Kidney (tissue), 14 donors: ENCODE results near the gene JARID2. TPM values are rescaled to one million over a fixed set of nuclear protein-coding genes. Genes with fewer than 3 reads are reported as not detected.

Experiments
- DNase-seq, 5 donors: peaks; one replicate each; pipeline ENCODE4 v3.0.0-alpha.2; 2013 to 2020
- FAIRE-seq: peaks from 2 replicates; lab custom pipeline; 2012; peaks lifted over from hg19 to GRCh38; lab: Jason Lieb, UNC
- H3K27ac ChIP-seq, 2 donors: one replicate each; pipeline ENCODE4 v1.7.0; 2013; ENCODE audit warnings: low read depth in 2 of 2, low read length in 2 of 2, inconsistent platforms in 1 of 2
- H3K27me3 ChIP-seq: one replicate; pipeline ENCODE4 v1.7.1; 2013; ENCODE audit warnings: low read length, inconsistent platforms; ENCODE audit not compliant: control insufficient read depth, insufficient read depth
- H3K36me3 ChIP-seq, 3 donors: one replicate each; pipeline versions ENCODE4 v1.7.0 to v1.7.1; 2013; ENCODE audit warnings: low read length in 3 of 3, control low read depth in 1 of 3, inconsistent platforms in 1 of 3; ENCODE audit not compliant: insufficient read depth in 3 of 3, control insufficient read depth in 2 of 3
- H3K4me1 ChIP-seq, 3 donors: one replicate each; pipeline versions ENCODE4 v1.7.0 to v1.7.1; 2013; ENCODE audit warnings: low read length in 3 of 3, inconsistent platforms in 1 of 3, low read depth in 1 of 3; ENCODE audit not compliant: control insufficient read depth in 2 of 3, insufficient read depth in 2 of 3
- H3K4me3 ChIP-seq, 3 donors: one replicate each; pipeline versions ENCODE4 v1.7.0 to v1.8.1; 2013; ENCODE audit warnings: low read length in 3 of 3, control low read depth in 1 of 3, inconsistent platforms in 1 of 3
- H3K9ac ChIP-seq, 3 donors: one replicate each; pipeline versions ENCODE4 v1.7.0 to v1.7.1; 2013; ENCODE audit warnings: low read length in 3 of 3, control low read depth in 1 of 3, inconsistent platforms in 1 of 3
- H3K9me3 ChIP-seq, 3 donors: one replicate each; pipeline versions ENCODE4 v1.7.0 to v1.7.1; 2013; ENCODE audit warnings: low read length in 3 of 3, control low read depth in 1 of 3, inconsistent platforms in 1 of 3; ENCODE audit not compliant: control insufficient read depth in 2 of 3, insufficient read depth in 1 of 3
- intact Hi-C: fragments of 100-400 bp; cut with DNase I; formaldehyde crosslinking; loops from one replicate; pipeline ENCODE4 v1.11.1; 2022
- polyA plus RNA-seq: library from polyadenylated mRNA; stranded (reverse); fragments of 350-450 nt; fragmentation: Illumina TruSeq; extraction: RNeasy Lipid Tissue Mini Kit (QIAGEN cat#74804); gene quantifications from one replicate; pipeline ENCODE4 v1.2.3, GENCODE V29; 2014; ENCODE audit warnings: low read depth, low replicate concordance; ENCODE audit not compliant: insufficient read depth
- total RNA-seq: library from RNA; stranded (reverse); fragmentation: NEBNext Ultra II Directional; extraction: Animal tissue kit (Norgen Biotek cat#: 25700); gene quantifications from one replicate; pipeline ENCODE4 v1.2.1, GENCODE V29; 2021
- TF ChIP-seq, protein P1 (sequence below): IDR thresholded peaks from 3 replicates; pipeline ENCODE4 v1.5.1; 2012; ENCODE audit warnings: mild to moderate bottlenecking, moderate library complexity, borderline replicate concordance; ENCODE audit not compliant: insufficient read depth; ENCODE audit errors: extremely low read depth
- donor health status: control.
- donor health status: control.
- donor health status: control.
- donor health status: control.
- donor health status: control.
- donor health status: DM: yes; HTN: yes; CAD: no.
- donor health status: Normal renal cell carcinoma (clear cell type).

JARID2 gene
- total and polyA plus RNA-seq, 2 donors from 2014 or later = 1.8 to 12.3 TPM

DNA sequence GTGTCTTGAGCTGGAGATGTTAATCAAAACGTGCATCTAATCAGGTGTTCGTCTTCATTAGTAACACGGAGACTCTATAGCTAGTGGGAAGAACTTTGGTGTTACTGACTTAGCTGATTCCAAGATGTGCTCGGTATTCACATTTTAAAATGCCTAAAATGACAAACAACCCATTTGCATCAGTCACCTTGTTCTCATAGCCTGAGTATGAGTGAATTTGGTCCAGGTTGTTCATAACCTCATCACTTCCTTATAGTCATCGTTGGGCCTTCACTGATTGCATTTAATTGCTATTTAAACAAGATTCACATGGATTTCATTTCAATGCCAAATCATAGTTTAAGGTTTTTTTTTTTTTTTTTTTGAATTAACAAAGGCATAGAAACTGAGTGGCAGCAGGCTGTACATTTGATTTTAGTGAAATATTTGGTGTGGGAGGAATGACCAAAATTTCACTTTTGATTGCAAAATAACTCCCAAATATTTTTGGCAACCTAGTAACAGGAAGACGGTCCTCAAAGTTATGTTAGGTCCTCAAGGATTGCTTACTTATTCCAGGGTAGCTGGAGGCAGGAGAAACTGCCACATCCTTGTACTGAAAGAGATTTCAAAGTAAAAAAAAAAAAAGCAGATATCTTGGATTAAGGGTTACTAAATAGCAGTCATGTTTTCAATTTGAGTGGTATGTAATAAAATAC lies 104.7 kb downstream of the JARID2 start:
- TF ChIP-seq, protein P1, sequence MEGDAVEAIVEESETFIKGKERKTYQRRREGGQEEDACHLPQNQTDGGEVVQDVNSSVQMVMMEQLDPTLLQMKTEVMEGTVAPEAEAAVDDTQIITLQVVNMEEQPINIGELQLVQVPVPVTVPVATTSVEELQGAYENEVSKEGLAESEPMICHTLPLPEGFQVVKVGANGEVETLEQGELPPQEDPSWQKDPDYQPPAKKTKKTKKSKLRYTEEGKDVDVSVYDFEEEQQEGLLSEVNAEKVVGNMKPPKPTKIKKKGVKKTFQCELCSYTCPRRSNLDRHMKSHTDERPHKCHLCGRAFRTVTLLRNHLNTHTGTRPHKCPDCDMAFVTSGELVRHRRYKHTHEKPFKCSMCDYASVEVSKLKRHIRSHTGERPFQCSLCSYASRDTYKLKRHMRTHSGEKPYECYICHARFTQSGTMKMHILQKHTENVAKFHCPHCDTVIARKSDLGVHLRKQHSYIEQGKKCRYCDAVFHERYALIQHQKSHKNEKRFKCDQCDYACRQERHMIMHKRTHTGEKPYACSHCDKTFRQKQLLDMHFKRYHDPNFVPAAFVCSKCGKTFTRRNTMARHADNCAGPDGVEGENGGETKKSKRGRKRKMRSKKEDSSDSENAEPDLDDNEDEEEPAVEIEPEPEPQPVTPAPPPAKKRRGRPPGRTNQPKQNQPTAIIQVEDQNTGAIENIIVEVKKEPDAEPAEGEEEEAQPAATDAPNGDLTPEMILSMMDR = no peak
- Histone ChIP-seq H3K27ac (no peak overlapping the region), H3K36me3 (no peaks in the 10 kb centered on the region), H3K27me3 (no peaks in the 10 kb centered on the region), H3K4me3 (no peak overlapping the region), H3K9me3 (no peaks in the 10 kb centered on the region), H3K9ac (no peak overlapping the region), H3K4me1 (peaks cover 0 to 5% (median 0%) of the 10 kb centered on the region in 3 donors)
- FAIRE-seq (no peak), DNase-seq (no peak)
- intact Hi-C loops = no loop called here

DNA sequence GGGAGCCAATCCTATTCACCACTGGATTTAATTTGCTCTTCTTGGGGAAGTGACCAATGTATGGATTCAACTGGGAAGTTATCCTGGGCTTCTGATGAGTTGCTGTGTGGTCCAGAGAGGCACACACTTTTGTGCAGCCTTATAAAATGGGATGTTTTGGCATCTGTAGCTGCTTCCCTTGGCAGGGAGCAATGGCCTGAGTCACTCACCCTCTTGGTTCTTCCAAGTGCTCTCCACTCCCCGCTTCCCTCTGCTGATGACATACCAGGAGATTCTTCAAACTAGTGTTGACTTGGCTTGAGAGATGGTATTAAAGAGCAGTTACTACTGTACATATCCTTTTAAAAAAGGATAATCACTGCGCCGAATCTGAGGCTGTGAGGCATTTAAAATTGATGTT lies 105.8 kb downstream of the JARID2 start:
- Histone ChIP-seq H3K27ac (no peak overlapping the region), H3K4me1 (peaks cover 0 to 5% (median 0%) of the 10 kb centered on the region in 3 donors), H3K36me3 (no peaks in the 10 kb centered on the region), H3K9me3 (no peaks in the 10 kb centered on the region), H3K27me3 (no peaks in the 10 kb centered on the region), H3K9ac (no peak overlapping the region), H3K4me3 (no peak overlapping the region)
- TF ChIP-seq, protein P1 = no peak
- intact Hi-C loops = no loop called here
- no peak for FAIRE-seq
- no peak for DNase-seq

DNA sequence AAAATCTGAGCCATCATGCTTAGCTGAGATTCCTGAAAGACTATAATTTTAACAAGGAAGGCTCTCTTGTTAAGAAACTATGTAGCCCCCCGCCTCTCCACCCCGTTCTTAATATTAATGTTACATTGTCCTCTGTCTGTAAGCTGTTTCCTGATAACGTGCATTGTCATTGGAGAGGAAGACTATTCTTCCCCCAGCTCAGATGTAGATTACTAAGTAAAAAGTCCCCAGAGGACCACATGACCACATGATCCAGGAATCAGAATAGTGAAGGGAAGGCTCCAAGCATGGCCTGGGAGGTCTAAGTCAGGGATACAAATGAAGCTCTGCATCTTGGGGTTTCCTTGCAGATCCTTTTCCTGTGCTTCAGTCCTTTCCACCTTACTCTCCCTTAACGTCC lies 106.4 kb downstream of the JARID2 start:
- H3K36me3 ChIP-seq = no peaks in the 10 kb centered on the region
- H3K9ac ChIP-seq = no peak overlapping the region
- DNase-seq (no peak), FAIRE-seq (no peak)
- no peak overlapping the region for H3K4me3 ChIP-seq
- intact Hi-C loops = no loop called here
- no peaks in the 10 kb centered on the region for H3K9me3 ChIP-seq
- no peaks in the 10 kb centered on the region for H3K27me3 ChIP-seq
- TF ChIP-seq, protein P1 = no peak
- peaks cover 0 to 5% (median 0%) of the 10 kb centered on the region in 3 donors for H3K4me1 ChIP-seq
- H3K27ac ChIP-seq = no peak overlapping the region

DNA sequence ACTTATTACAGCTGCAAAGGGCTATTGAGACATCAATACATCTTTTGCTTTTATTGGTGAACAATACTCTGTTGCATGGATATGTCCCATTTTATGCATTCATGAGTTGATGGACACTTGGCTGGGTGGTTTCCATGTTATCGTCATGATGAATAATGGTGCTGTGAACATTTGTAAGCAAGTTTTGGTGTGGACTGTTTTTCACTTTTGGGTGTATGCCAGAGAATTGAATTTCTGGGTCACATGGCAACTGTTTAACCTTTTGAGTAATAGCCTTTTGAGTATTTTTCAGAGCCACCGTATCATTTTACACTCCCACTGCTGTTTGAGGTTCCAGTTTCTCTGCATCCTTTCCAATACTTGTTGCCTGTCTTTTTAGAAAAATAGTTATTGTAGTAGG lies 107.0 kb downstream of the JARID2 start:
- H3K27ac ChIP-seq = no peak overlapping the region
- H3K4me1 ChIP-seq = peaks cover 0 to 5% (median 0%) of the 10 kb centered on the region in 3 donors
- H3K27me3 ChIP-seq = no peaks in the 10 kb centered on the region
- intact Hi-C loops = no loop called here
- FAIRE-seq (no peak), DNase-seq (peak in 2 of 5 donors; percentile 42 to 43)
- no peak overlapping the region for H3K9ac ChIP-seq
- no peak overlapping the region for H3K4me3 ChIP-seq
- no peaks in the 10 kb centered on the region for H3K9me3 ChIP-seq
- TF ChIP-seq, protein P1 = no peak
- no peaks in the 10 kb centered on the region for H3K36me3 ChIP-seq
